MM.1S (cell line): ENCODE results near the gene KIZ.

Experiments used
- DNase-seq: peaks from one replicate; pipeline ENCODE4 v3.0.0-alpha.2; 2015
- H2AFZ ChIP-seq: fragments of 300-600 bp; sonication (generic); 2 replicates; pipeline ENCODE4 v1.6.0; 2016; ENCODE audit warnings: antibody characterized with exemption, low read length
- H3F3A ChIP-seq: fragments of 300-600 bp; sonication (generic); 2 replicates; pipeline ENCODE4 v1.6.1; 2016; ENCODE audit warnings: mild to moderate bottlenecking, antibody characterized with exemption, low read length, moderate library complexity, mixed read lengths; ENCODE audit not compliant: insufficient read depth
- H3K27ac ChIP-seq: fragments of 300-600 bp; sonication (generic); 2 replicates; pipeline ENCODE4 v1.5.1; 2016; ENCODE audit warnings: mild to moderate bottlenecking, low read length
- H3K27me3 ChIP-seq: fragments of 300-600 bp; sonication (generic); replicated peaks from 2 replicates; pipeline ENCODE4 v1.6.0; 2016; ENCODE audit warnings: low read length; ENCODE audit not compliant: insufficient read depth
- H3K36me3 ChIP-seq: fragments of 300-600 bp; sonication (generic); replicated peaks from 2 replicates; pipeline ENCODE4 v1.6.1; 2016; ENCODE audit warnings: mild to moderate bottlenecking, low read length, mixed read lengths; ENCODE audit not compliant: insufficient read depth
- H3K4me1 ChIP-seq: fragments of 300-600 bp; sonication (generic); 2 replicates; pipeline ENCODE4 v1.6.1; 2016; ENCODE audit warnings: low read length, mixed read lengths
- H3K4me2 ChIP-seq: fragments of 300-600 bp; sonication (generic); 2 replicates; pipeline ENCODE4 v1.6.0; 2016; ENCODE audit warnings: low read depth, low read length
- H3K4me3 ChIP-seq: fragments of 300-600 bp; sonication (generic); 2 replicates; pipeline ENCODE4 v1.5.1; 2016; ENCODE audit warnings: low read length, mixed read lengths
- H3K79me2 ChIP-seq: fragments of 300-600 bp; sonication (generic); 2 replicates; pipeline ENCODE4 v1.6.1; 2016; ENCODE audit warnings: mixed run types, low read length, mixed read lengths
- H3K9ac ChIP-seq: fragments of 300-600 bp; sonication (generic); 2 replicates; pipeline ENCODE4 v1.6.1; 2016; ENCODE audit warnings: low read length, mixed read lengths
- H3K9me2 ChIP-seq: fragments of 300-600 bp; sonication (generic); replicated peaks from 2 replicates; pipeline ENCODE4 v1.6.1; 2016; ENCODE audit warnings: mild to moderate bottlenecking, low read length, mixed read lengths; ENCODE audit not compliant: insufficient read depth
- H3K9me3 ChIP-seq: fragments of 300-600 bp; sonication (generic); replicated peaks from 2 replicates; pipeline ENCODE4 v1.6.1; 2016; ENCODE audit warnings: mild to moderate bottlenecking, low read length, mixed read lengths; ENCODE audit not compliant: insufficient read depth
- H4K20me1 ChIP-seq: fragments of 300-600 bp; sonication (generic); 2 replicates; pipeline ENCODE4 v1.6.1; 2016; ENCODE audit warnings: mild to moderate bottlenecking, low read length, moderate library complexity, mixed read lengths; ENCODE audit not compliant: insufficient read depth
- CTCF ChIP-seq: fragments of 300-600 bp; sonication (generic); IDR thresholded peaks from 2 replicates; pipeline ENCODE4 v1.5.1; 2016; ENCODE audit warnings: antibody characterized with exemption, low read length, mixed read lengths
- EZH2 ChIP-seq: fragments of 300-600 bp; sonication (generic); optimal IDR thresholded peaks from 2 replicates; pipeline ENCODE3; 2017; ENCODE audit warnings: low read depth, mild to moderate bottlenecking, antibody characterized with exemption, low read length, mixed read lengths
- EZH2phosphoT487 ChIP-seq: fragments of 300-600 bp; sonication (generic); IDR thresholded peaks from 2 replicates; pipeline ENCODE4 v1.6.1; 2018; ENCODE audit warnings: antibody characterized with exemption, low read length

The KIZ gene

GRCh38 chr20:21224217-21224616 is 98.3 kb downstream of the KIZ start:
- H3K4me1 ChIP-seq = no peaks in the 10 kb centered on the region
- TF ChIP-seq EZH2phosphoT487 (no peak), CTCF (no peak), EZH2 (no peak)
- H3K9me2 ChIP-seq = no peaks in the 10 kb centered on the region
- H3K9ac ChIP-seq = no peak overlapping the region
- no peak for DNase-seq
- no peak overlapping the region for H3K27ac ChIP-seq
- no peaks in the 10 kb centered on the region for H3K79me2 ChIP-seq
- H3F3A ChIP-seq = no peaks in the 10 kb centered on the region
- no peak overlapping the region for H3K4me2 ChIP-seq
- no peaks in the 10 kb centered on the region for H3K36me3 ChIP-seq
- H3K27me3 ChIP-seq = no peaks in the 10 kb centered on the region
- no peak overlapping the region for H2AFZ ChIP-seq
- H3K9me3 ChIP-seq = no peaks in the 10 kb centered on the region
- no peak overlapping the region for H3K4me3 ChIP-seq
- H4K20me1 ChIP-seq = no peaks in the 10 kb centered on the region

GRCh38 chr20:21225215-21225947 is 99.5 kb downstream of the KIZ start:
- no peak for DNase-seq
- Histone ChIP-seq H3K27ac (no peak overlapping the region), H4K20me1 (no peaks in the 10 kb centered on the region), H3K36me3 (no peaks in the 10 kb centered on the region), H3K27me3 (no peaks in the 10 kb centered on the region), H2AFZ (no peak overlapping the region), H3K79me2 (no peaks in the 10 kb centered on the region), H3K9ac (no peak overlapping the region), H3K9me3 (no peaks in the 10 kb centered on the region), H3K4me3 (no peak overlapping the region), H3K9me2 (no peaks in the 10 kb centered on the region), H3K4me1 (no peaks in the 10 kb centered on the region), H3F3A (no peaks in the 10 kb centered on the region), H3K4me2 (no peak overlapping the region)
- TF ChIP-seq CTCF (no peak), EZH2 (no peak), EZH2phosphoT487 (no peak)

GRCh38 chr20:21228511-21228910 is 102.6 kb downstream of the KIZ start:
- H3K9ac ChIP-seq = no peak overlapping the region
- no peaks in the 10 kb centered on the region for H3K79me2 ChIP-seq
- H3F3A ChIP-seq = no peaks in the 10 kb centered on the region
- no peaks in the 10 kb centered on the region for H3K36me3 ChIP-seq
- H3K4me2 ChIP-seq = no peak overlapping the region
- no peaks in the 10 kb centered on the region for H3K4me1 ChIP-seq
- no peak overlapping the region for H2AFZ ChIP-seq
- no peak for DNase-seq
- no peaks in the 10 kb centered on the region for H3K27me3 ChIP-seq
- H3K4me3 ChIP-seq = no peak overlapping the region
- TF ChIP-seq CTCF (no peak), EZH2phosphoT487 (no peak), EZH2 (no peak)
- no peak overlapping the region for H3K27ac ChIP-seq
- H4K20me1 ChIP-seq = no peaks in the 10 kb centered on the region
- H3K9me2 ChIP-seq = no peaks in the 10 kb centered on the region
- H3K9me3 ChIP-seq = no peaks in the 10 kb centered on the region
